GM10266 (cell line): ENCODE data around the gene ATP2C1.

Experiments
- DNase-seq: peaks from one replicate; pipeline ENCODE4 v3.0.0; 2012; ENCODE audit errors: extremely low spot score
- TF ChIP-seq, protein P1 (sequence below): IDR thresholded peaks from 2 replicates; pipeline ENCODE4 v1.5.1; 2012; ENCODE audit warnings: mild to moderate bottlenecking, low read depth; ENCODE audit not compliant: control insufficient read depth, insufficient read depth; ENCODE audit errors: missing control alignments

The ATP2C1 gene

DNA sequence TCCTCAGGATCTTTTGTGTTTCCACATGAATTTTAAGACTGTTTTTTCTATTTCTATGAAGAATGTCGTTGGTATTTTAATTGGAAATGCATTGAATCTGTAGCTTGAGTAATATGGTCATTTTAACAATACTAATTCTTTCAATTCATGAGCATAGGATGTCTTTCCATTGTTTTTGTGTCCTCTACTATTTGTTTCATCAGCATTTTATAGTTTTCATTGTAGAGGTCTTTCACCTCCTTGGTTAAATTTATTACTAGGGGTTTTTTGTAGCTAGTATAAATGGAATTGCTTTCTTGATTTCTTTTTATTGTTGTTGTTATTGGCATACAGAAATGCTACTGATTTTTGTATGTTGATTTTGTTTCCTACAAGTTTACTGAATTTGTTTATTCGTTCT lies 17.3 kb upstream of the ATP2C1 start:
- DNase-seq = no peak
- TF ChIP-seq, protein P1, sequence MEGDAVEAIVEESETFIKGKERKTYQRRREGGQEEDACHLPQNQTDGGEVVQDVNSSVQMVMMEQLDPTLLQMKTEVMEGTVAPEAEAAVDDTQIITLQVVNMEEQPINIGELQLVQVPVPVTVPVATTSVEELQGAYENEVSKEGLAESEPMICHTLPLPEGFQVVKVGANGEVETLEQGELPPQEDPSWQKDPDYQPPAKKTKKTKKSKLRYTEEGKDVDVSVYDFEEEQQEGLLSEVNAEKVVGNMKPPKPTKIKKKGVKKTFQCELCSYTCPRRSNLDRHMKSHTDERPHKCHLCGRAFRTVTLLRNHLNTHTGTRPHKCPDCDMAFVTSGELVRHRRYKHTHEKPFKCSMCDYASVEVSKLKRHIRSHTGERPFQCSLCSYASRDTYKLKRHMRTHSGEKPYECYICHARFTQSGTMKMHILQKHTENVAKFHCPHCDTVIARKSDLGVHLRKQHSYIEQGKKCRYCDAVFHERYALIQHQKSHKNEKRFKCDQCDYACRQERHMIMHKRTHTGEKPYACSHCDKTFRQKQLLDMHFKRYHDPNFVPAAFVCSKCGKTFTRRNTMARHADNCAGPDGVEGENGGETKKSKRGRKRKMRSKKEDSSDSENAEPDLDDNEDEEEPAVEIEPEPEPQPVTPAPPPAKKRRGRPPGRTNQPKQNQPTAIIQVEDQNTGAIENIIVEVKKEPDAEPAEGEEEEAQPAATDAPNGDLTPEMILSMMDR = no peak

DNA sequence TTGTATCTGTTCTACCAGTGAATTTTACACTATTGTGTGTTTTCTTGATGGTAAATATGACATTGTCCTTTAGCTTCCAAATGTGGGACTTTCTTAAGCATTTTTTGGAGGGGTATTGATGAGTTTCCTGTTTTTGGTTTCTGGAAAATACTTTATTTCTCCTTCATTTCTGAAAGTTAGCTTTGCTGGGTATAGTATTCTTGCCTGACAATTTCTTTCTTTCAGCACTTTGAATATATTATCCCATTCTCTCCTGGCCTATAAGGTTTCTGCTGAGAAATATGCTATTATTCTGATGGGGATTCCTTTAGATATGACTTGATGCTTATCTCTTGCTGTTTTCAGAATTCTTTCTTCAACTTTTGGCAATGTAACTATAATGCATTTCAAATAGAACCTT lies 15.4 kb upstream of the ATP2C1 start:
- TF ChIP-seq, protein P1 = no peak
- DNase-seq = no peak

DNA sequence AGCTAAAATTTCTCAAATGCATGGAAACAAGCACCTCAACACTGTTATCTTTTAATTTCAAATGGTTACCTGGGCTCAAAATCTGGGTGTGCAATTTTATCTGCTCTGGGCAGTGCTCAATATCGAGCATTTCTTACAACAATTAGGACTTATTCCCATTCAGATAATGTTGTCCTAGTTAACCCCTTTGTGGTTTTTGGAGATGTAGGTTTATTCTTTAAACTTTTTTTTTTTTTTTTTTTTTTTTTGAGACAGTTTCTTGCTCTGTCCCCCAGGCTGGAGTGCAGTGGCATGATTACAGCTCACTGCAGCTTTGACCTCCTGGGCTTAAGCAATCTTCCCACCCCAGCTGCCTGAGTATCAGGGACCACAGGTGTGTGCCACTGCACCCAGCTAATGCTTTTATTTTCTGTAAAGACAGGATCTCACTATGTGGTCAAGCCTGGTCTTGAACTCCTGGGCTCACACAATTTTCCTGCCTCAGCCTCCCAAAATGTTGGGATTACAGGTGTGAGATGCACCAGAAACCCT lies 4.4 kb upstream of the ATP2C1 start:
- DNase-seq = no peak
- TF ChIP-seq, protein P1 = no peak

DNA sequence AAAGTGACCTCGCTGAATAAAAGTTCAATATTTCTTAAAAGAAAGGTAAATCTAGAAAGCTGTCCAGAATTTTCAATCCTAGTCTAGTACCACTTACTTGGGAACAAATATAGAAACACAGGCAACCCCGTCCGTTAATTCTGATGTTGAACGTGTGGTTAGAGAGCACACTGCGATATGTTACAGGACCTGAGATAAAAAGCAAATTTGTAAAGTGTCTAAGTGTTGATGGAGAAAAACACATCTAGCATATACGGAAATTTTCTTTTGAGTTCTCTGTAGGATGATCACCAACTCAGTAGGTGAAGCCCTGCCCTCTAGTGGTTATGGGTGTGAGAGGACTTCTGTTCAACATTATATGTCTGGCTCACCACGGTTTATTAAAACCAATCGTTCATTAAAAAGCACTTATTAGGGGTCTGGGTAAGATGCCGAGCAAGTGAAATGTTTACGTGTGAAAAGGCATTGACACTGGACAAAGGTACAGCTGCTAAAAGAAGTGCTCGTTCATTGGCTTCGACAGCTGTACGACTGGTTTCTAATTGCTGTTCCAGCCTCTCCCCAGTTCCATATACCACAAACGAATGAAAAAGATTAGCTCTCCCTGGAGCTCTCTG lies 1.0 kb upstream of the ATP2C1 start:
- peak; percentile 77 for DNase-seq
- TF ChIP-seq, protein P1 = peak; percentile 77

DNA sequence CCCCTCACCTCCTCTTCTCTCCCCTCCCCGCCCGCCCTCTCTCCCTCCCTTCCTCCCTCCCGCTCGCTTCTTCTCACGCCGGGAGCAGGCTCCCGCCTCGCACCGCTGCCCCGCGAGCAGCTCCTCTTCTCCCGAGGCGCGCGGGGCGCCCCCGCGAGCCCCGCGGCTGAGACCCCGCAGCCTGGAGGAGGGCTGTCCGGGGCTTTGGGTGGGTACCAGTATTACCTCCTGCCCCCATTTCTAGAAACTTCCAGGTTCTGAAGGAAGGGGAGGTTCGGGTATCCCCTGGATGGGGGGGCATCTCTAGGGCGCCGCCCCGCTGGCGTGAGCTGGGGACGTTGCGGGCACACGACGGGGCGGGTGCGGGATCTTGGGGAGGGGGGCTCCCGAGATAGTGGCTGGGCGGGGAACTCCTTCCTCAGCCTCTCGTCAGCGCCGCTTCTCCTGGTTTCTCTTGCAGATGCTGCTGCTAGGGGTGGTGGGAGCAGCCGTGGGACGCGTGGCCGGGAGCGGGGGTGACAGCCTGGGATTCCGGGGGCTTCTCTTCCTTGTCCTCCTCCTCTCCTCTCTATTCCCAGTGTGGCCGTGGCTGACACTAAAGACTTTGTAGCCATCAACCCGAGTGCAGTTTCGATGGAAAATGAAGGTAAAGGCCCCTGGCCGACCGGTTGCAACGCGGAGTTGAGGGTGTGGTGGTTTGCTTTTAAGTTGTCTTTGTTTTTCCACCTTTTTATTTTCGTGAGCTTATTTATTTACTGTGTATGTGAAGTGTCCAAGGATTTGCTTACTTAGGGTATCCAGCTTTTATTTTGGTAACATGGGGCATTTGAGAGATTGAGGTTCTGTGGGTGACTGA lies 474 bp downstream of the ATP2C1 start:
- TF ChIP-seq, protein P1 = no peak
- peak; percentile 50 for DNase-seq

DNA sequence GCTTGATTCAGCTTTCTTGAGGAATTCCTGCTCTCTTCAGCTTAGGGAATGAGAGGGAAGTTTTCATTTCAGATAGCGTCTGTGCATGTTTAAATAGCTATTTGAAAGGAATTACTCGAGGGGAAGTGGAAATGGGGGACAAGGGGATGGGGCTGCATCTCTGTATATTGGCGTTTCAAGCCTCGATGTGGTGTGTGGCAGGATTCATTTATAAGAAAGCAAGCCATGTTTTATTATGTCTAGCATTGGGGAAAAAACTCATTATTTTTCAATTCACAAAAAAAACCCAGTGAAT lies 1.0 kb downstream of the ATP2C1 start:
- TF ChIP-seq, protein P1 = no peak

More for the DNA sequence above, 1.0 kb downstream of the ATP2C1 start:
- no peak for DNase-seq
